Right lobe of liver (tissue), 6 donors: ENCODE measurements around the gene TSPAN4. TPM values are rescaled to one million over a fixed set of nuclear protein-coding genes. Genes with fewer than 3 reads are reported as not detected.

Experiments
- ATAC-seq, 4 donors: fragments of 200-7000 bp; cut with Tn5 transposase; one replicate each; pipeline ENCODE4 v1.9.1; 2020; ENCODE audit warnings: mild to moderate bottlenecking in 4 of 4, moderate library complexity in 4 of 4
- DNase-seq, 3 donors: peaks; one replicate each; pipeline ENCODE4 v3.0.0-alpha.2; 2020
- H3K27ac ChIP-seq, 3 donors: fragments of 200-600 bp; one replicate each; pipeline ENCODE4 v1.8.0; 2022
- H3K27me3 ChIP-seq, 2 donors: fragments of 200-600 bp; one replicate each; pipeline ENCODE4 v1.8.0; 2022
- H3K36me3 ChIP-seq, 4 donors: fragments of 200-600 bp; sonication (generic) in 1 of 4; one replicate each; pipeline versions ENCODE4 v1.5.1 to v1.8.0; 2017 to 2022; ENCODE audit warnings: control low read depth in 1 of 4
- H3K4me1 ChIP-seq, 4 donors: fragments of 200-600 bp; sonication (generic) in 1 of 4; one replicate each; pipeline versions ENCODE4 v1.5.1 to v1.8.0; 2017 to 2022; ENCODE audit warnings: control low read depth in 1 of 4
- H3K4me3 ChIP-seq, 3 donors: fragments of 200-600 bp; one replicate each; pipeline ENCODE4 v1.8.0; 2022
- H3K9me3 ChIP-seq, 4 donors: fragments of 200-600 bp; sonication (generic) in 1 of 4; one replicate each; pipeline versions ENCODE4 v1.5.1 to v1.8.0; 2017 to 2022; ENCODE audit warnings: control low read depth in 1 of 4
- POLR2A ChIP-seq: fragments of 450-650 bp; IDR thresholded peaks from one replicate; pipeline ENCODE4 v1.6.1; 2017; ENCODE audit warnings: antibody characterized with exemption, mild to moderate bottlenecking
- WGBS: methylation state at CpG from one replicate; pipeline ENCODE4 v1.1.6; 2018; ENCODE audit warnings: low coverage, low lambda C conversion rate; ENCODE audit not compliant: insufficient coverage; ENCODE audit errors: missing lambda C conversion rate; 5-methylcytosine and 5-hydroxymethylcytosine counted together
- intact Hi-C, 2 donors: fragments of 100-400 bp; cut with DNase I; formaldehyde crosslinking; loops; one replicate each; pipeline versions ENCODE4 v1.11.2 to v1.14.1; 2022
- total RNA-seq, 6 experiments: library from RNA; depleted of rRNA in 2 of 6; stranded (reverse); fragments of >200 nt in 2 of 6; fragmentation: NEBNext Ultra II Directional in 3 of 6; extraction: Animal tissue kit (Norgen Biotek cat#: 25700) in 3 of 6; gene quantifications; one replicate each; pipeline versions ENCODE4 v1.1.0 to v1.2.4, GENCODE V29; 2016 to 2023
- TF ChIP-seq, protein P1 (sequence below), 4 donors: fragments of 200-600 bp in 3 of 4; fragments of 450-650 bp in 1 of 4; IDR thresholded peaks; one replicate each; pipeline versions ENCODE4 v1.5.1 to v1.8.0; 2016 to 2022; ENCODE audit warnings: antibody characterized with exemption in 4 of 4, mild to moderate bottlenecking in 2 of 4
- donor health status: DM: no; HTN: yes; CAD: no.
- donor health status: DM: no; HTN: no; CAD: no.
- donor health status: DM: no; HTN: no; CAD: no.
- donor health status: DM: no; HTN: yes; CAD: no.
- donor health status: DM: no; HTN: yes; CAD: no.

TSPAN4 gene
- total RNA-seq, 6 experiments from 2014 or later, result 14.9 to 80.6 (median 30.5) TPM

DNA sequence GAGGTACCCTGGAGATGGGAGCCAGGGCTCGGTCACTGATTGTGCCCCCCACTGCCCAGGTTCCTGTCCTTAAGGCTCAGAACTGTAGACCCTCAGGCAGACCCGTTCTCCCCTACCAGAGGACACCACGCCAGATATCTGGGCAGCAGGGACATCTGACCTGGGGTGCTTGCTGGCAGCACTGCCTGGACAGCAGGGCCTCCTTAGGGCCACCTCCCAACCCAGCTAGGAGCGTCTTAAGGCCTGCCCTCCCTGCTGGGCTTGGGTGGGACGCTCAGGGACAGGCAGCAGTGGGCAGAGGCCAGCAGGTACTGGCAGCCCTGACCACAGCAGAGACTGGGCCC, 3.4 kb upstream of the TSPAN4 start:
- no peak overlapping the region for H3K27ac ChIP-seq
- H3K36me3 ChIP-seq, result peaks cover 0 to 33% (median 21%) of the 10 kb centered on the region in 4 donors
- H3K4me3 ChIP-seq, result no peak overlapping the region
- ATAC-seq, result no peak
- WGBS, result no CpG with 5 or more reads among the region's 5 CpGs
- no peak for DNase-seq
- no peaks in the 10 kb centered on the region for H3K9me3 ChIP-seq
- no peaks in the 10 kb centered on the region for H3K27me3 ChIP-seq
- H3K4me1 ChIP-seq, result peaks cover 0 to 34% (median 9%) of the 10 kb centered on the region in 4 donors
- no peak for TF ChIP-seq POLR2A
- TF ChIP-seq, protein P1, sequence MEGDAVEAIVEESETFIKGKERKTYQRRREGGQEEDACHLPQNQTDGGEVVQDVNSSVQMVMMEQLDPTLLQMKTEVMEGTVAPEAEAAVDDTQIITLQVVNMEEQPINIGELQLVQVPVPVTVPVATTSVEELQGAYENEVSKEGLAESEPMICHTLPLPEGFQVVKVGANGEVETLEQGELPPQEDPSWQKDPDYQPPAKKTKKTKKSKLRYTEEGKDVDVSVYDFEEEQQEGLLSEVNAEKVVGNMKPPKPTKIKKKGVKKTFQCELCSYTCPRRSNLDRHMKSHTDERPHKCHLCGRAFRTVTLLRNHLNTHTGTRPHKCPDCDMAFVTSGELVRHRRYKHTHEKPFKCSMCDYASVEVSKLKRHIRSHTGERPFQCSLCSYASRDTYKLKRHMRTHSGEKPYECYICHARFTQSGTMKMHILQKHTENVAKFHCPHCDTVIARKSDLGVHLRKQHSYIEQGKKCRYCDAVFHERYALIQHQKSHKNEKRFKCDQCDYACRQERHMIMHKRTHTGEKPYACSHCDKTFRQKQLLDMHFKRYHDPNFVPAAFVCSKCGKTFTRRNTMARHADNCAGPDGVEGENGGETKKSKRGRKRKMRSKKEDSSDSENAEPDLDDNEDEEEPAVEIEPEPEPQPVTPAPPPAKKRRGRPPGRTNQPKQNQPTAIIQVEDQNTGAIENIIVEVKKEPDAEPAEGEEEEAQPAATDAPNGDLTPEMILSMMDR (IDR thresholded peaks at IDR 0.05), result no peak
- intact Hi-C loops, result no loop called here

GRCh38 chr11:839875-840617, 2.6 kb upstream of the TSPAN4 start:
- Histone ChIP-seq H3K36me3 (peaks cover 0 to 33% (median 21%) of the 10 kb centered on the region in 4 donors), H3K27ac (no peak overlapping the region), H3K4me1 (peaks cover 0 to 28% (median 6%) of the 10 kb centered on the region in 4 donors), H3K27me3 (no peaks in the 10 kb centered on the region), H3K4me3 (no peak overlapping the region), H3K9me3 (no peaks in the 10 kb centered on the region)
- WGBS, result 49% methylated on average over 4 of the region's 25 CpGs
- ATAC-seq (no peak), DNase-seq (no peak)
- intact Hi-C loops, result no loop called here
- no peak for TF ChIP-seq POLR2A
- TF ChIP-seq, protein P1 (IDR thresholded peaks at IDR 0.05), result no peak

DNA sequence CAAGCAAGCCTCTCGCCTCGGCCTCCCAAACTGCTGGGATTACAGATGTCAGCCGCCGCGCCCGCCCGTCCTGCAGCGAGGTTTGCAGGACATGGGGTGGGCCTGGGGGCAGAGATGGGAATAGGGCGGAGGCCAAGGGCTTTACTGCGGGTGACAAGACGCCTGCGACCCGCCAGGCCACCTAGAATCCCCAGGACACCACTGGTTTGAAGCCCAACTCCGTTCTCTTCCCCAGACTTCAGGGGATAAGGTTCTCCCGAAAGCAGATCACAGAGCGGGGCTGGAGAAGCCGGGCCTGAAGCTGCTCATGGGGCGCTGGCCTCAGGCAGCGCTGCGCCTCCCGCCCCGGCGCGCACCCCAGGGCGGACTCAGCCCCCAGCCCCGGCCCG, 677 bp upstream of the TSPAN4 start:
- intact Hi-C loops, result no loop called here
- Histone ChIP-seq H3K27me3 (no peaks in the 10 kb centered on the region), H3K27ac (peak overlapping the region; percentile 93 to 97 (median 95)), H3K36me3 (peaks cover 0 to 28% (median 21%) of the 10 kb centered on the region in 4 donors), H3K4me1 (peaks cover 0 to 24% (median 4%) of the 10 kb centered on the region in 4 donors), H3K9me3 (no peaks in the 10 kb centered on the region), H3K4me3 (peak overlapping the region; percentile 96 to 100 (median 98))
- DNase-seq (no peak), ATAC-seq (peak in 3 of 4 donors; percentile 0 to 14 (median 4))
- WGBS, result 1% methylated on average over 8 of the region's 27 CpGs
- TF ChIP-seq POLR2A, result no peak
- TF ChIP-seq, protein P1 (IDR thresholded peaks at IDR 0.05), result no peak

GRCh38 chr11:843086-843734, 558 bp downstream of the TSPAN4 start:
- no peaks in the 10 kb centered on the region for H3K9me3 ChIP-seq
- H3K4me3 ChIP-seq, result peak overlapping the region; percentile 96 to 100 (median 98)
- intact Hi-C loops, result no loop called here
- H3K36me3 ChIP-seq, result peaks cover 0 to 22% (median 13%) of the 10 kb centered on the region in 4 donors
- peaks cover 0 to 26% (median 4%) of the 10 kb centered on the region in 4 donors for H3K4me1 ChIP-seq
- H3K27me3 ChIP-seq, result no peaks in the 10 kb centered on the region
- TF ChIP-seq POLR2A, result no peak
- TF ChIP-seq, protein P1 (IDR thresholded peaks at IDR 0.05), result no peak
- WGBS, result 0% methylated on average over 13 of the region's 53 CpGs
- no peak for DNase-seq
- H3K27ac ChIP-seq, result peak overlapping the region; percentile 93 to 97 (median 95)
- ATAC-seq, result no peak
